ENCODE results near the gene NRL. TPM values are rescaled to one million over a fixed set of nuclear protein-coding genes. Genes with fewer than 3 reads are reported as not detected.

Gene NRL
- total and polyA plus RNA-seq, 9 of the 15 experiments (the other 6 are each of a cell fraction or from before 2014, with no cell fraction given): 0.07 to 2.7 (median 1.4) TPM; not detected in 1

DNA sequence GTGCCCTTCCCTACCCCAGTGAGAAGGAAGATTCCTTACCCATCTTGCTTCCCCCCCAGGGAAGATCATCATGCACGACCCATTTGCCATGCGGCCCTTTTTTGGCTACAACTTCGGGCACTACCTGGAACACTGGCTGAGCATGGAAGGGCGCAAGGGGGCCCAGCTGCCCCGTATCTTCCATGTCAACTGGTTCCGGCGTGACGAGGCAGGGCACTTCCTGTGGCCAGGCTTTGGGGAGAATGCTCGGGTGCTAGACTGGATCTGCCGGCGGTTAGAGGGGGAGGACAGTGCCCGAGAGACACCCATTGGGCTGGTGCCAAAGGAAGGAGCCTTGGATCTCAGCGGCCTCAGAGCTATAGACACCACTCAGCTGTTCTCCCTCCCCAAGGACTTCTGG, 11.3 kb downstream of the NRL start (continued):
- TF ChIP-seq PCBP2 (IDR thresholded peaks at IDR 0.05; ENCODE audit: low read depth, low read length, poor library complexity, severe bottlenecking) (no peak), RBM22 (IDR thresholded peaks at IDR 0.05; ENCODE audit: low read depth, low read length, poor library complexity, severe bottlenecking) (peak; percentile 34), MCM7 (IDR thresholded peaks at IDR 0.05) (no peak)
- TF ChIP-seq, protein P1, sequence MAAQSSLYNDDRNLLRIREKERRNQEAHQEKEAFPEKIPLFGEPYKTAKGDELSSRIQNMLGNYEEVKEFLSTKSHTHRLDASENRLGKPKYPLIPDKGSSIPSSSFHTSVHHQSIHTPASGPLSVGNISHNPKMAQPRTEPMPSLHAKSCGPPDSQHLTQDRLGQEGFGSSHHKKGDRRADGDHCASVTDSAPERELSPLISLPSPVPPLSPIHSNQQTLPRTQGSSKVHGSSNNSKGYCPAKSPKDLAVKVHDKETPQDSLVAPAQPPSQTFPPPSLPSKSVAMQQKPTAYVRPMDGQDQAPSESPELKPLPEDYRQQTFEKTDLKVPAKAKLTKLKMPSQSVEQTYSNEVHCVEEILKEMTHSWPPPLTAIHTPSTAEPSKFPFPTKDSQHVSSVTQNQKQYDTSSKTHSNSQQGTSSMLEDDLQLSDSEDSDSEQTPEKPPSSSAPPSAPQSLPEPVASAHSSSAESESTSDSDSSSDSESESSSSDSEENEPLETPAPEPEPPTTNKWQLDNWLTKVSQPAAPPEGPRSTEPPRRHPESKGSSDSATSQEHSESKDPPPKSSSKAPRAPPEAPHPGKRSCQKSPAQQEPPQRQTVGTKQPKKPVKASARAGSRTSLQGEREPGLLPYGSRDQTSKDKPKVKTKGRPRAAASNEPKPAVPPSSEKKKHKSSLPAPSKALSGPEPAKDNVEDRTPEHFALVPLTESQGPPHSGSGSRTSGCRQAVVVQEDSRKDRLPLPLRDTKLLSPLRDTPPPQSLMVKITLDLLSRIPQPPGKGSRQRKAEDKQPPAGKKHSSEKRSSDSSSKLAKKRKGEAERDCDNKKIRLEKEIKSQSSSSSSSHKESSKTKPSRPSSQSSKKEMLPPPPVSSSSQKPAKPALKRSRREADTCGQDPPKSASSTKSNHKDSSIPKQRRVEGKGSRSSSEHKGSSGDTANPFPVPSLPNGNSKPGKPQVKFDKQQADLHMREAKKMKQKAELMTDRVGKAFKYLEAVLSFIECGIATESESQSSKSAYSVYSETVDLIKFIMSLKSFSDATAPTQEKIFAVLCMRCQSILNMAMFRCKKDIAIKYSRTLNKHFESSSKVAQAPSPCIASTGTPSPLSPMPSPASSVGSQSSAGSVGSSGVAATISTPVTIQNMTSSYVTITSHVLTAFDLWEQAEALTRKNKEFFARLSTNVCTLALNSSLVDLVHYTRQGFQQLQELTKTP (IDR thresholded peaks at IDR 0.05; ENCODE audit: low read depth in 1 of 2, partially characterized antibody in 2 of 2): no peak
- TF ChIP-seq, protein P2, sequence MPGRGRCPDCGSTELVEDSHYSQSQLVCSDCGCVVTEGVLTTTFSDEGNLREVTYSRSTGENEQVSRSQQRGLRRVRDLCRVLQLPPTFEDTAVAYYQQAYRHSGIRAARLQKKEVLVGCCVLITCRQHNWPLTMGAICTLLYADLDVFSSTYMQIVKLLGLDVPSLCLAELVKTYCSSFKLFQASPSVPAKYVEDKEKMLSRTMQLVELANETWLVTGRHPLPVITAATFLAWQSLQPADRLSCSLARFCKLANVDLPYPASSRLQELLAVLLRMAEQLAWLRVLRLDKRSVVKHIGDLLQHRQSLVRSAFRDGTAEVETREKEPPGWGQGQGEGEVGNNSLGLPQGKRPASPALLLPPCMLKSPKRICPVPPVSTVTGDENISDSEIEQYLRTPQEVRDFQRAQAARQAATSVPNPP (IDR thresholded peaks at IDR 0.05; ENCODE audit: borderline replicate concordance, insufficient read depth, insufficient read length): no peak
- TF ChIP-seq, protein P3, sequence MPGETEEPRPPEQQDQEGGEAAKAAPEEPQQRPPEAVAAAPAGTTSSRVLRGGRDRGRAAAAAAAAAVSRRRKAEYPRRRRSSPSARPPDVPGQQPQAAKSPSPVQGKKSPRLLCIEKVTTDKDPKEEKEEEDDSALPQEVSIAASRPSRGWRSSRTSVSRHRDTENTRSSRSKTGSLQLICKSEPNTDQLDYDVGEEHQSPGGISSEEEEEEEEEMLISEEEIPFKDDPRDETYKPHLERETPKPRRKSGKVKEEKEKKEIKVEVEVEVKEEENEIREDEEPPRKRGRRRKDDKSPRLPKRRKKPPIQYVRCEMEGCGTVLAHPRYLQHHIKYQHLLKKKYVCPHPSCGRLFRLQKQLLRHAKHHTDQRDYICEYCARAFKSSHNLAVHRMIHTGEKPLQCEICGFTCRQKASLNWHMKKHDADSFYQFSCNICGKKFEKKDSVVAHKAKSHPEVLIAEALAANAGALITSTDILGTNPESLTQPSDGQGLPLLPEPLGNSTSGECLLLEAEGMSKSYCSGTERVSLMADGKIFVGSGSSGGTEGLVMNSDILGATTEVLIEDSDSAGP (CRISPR knock-in tag; IDR thresholded peaks at IDR 0.05): no peak
- TF ChIP-seq, protein P4, sequence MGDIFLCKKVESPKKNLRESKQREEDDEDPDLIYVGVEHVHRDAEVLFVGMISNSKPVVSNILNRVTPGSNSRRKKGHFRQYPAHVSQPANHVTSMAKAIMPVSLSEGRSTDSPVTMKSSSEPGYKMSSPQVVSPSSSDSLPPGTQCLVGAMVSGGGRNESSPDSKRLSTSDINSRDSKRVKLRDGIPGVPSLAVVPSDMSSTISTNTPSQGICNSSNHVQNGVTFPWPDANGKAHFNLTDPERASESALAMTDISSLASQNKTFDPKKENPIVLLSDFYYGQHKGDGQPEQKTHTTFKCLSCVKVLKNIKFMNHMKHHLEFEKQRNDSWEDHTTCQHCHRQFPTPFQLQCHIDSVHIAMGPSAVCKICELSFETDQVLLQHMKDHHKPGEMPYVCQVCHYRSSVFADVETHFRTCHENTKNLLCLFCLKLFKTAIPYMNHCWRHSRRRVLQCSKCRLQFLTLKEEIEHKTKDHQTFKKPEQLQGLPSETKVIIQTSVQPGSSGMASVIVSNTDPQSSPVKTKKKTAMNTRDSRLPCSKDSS (IDR thresholded peaks at IDR 0.05; ENCODE audit: low read depth, partially characterized antibody): no peak
